ENCODE measurements around the gene B3GNT5. TPM values are rescaled to one million over a fixed set of nuclear protein-coding genes. Genes with fewer than 3 reads are reported as not detected.

Gene B3GNT5
- polyA plus RNA-seq, 3 donors = 14.1 to 17.7 (median 14.2) TPM

GRCh38 chr3:183267140-183267539 lies 14.1 kb downstream of the B3GNT5 start:
- TF ChIP-seq CTCF (IDR thresholded peaks at IDR 0.05) = no peak
- H3K27ac ChIP-seq (ENCODE audit: low read depth in 1 of 2, low read length in 2 of 2) = no peak overlapping the region
- intact Hi-C loops (cut with micrococcal nuclease) = loop anchor here in 1 of 2 donors (5.0 kb wide), 1 partner anchor 80 kb away; no protein-coding TSS in a partner anchor
- Mint-ChIP-seq H3K27me3 (ENCODE audit: low read depth in 3 of 3) (no peaks in the 10 kb centered on the region), H3K27ac (peak overlapping the region in 1 of 7 donors; percentile 20), H3K4me3 (no peak overlapping the region), H3K4me1 (peaks cover 16% of the 10 kb centered on the region), H3K36me3 (peaks cover 25 to 26% of the 10 kb centered on the region in 2 donors), H3K9me3 (no peaks in the 10 kb centered on the region)
- no peaks in the 10 kb centered on the region for H3K9me3 ChIP-seq (replicated peaks in 1 of 2; ENCODE audit: control insufficient read depth in 1 of 2, insufficient read depth in 1 of 2, low read length in 2 of 2)
- WGBS (ENCODE audit: insufficient coverage) = 100% methylated on average over 3 of the region's 5 CpGs
- no peak for DNase-seq
- H3K4me3 ChIP-seq (replicated peaks in 1 of 3; ENCODE audit: low read depth in 2 of 3, low read length in 3 of 3) = no peak overlapping the region
- H3K79me2 ChIP-seq (ENCODE audit: insufficient read depth, low read length) = peaks cover 95% of the 10 kb centered on the region
- H4K20me1 ChIP-seq (ENCODE audit: insufficient read depth, low read length) = no peaks in the 10 kb centered on the region
- peaks cover 8 to 17% of the 10 kb centered on the region in 2 donors for H3K36me3 ChIP-seq (replicated peaks in 1 of 2; ENCODE audit: control insufficient read depth in 1 of 2, insufficient read depth in 2 of 2, low read length in 2 of 2)
- no peak overlapping the region for H2AFZ ChIP-seq (ENCODE audit: insufficient read depth, low read depth, low read length, poor library complexity, severe bottlenecking)
- H3K4me1 ChIP-seq (ENCODE audit: control insufficient read depth in 1 of 2, insufficient read depth in 2 of 2, low read length in 2 of 2) = peaks cover 27 to 40% of the 10 kb centered on the region in 2 donors
- H3K9ac ChIP-seq (ENCODE audit: insufficient read depth, low read length, poor library complexity, severe bottlenecking) = no peak overlapping the region
- H3K4me2 ChIP-seq (replicated peaks; ENCODE audit: extremely low read depth, low read length, poor library complexity, severe bottlenecking) = no peak overlapping the region
- no peaks in the 10 kb centered on the region for H3K27me3 ChIP-seq (ENCODE audit: control insufficient read depth in 2 of 2, insufficient read depth in 2 of 2, low read length in 2 of 2)

GRCh38 chr3:183268366-183268765 lies 15.3 kb downstream of the B3GNT5 start:
- peaks cover 21% of the 10 kb centered on the region for H3K4me1 Mint-ChIP-seq
- Histone ChIP-seq H3K79me2 (ENCODE audit: insufficient read depth, low read length) (peaks cover 86% of the 10 kb centered on the region), H3K36me3 (replicated peaks in 1 of 2; ENCODE audit: control insufficient read depth in 1 of 2, insufficient read depth in 2 of 2, low read length in 2 of 2) (peaks cover 8 to 17% of the 10 kb centered on the region in 2 donors), H4K20me1 (ENCODE audit: insufficient read depth, low read length) (no peaks in the 10 kb centered on the region), H3K4me3 (replicated peaks in 1 of 3; ENCODE audit: low read depth in 2 of 3, low read length in 3 of 3) (no peak overlapping the region), H3K27me3 (ENCODE audit: control insufficient read depth in 2 of 2, insufficient read depth in 2 of 2, low read length in 2 of 2) (no peaks in the 10 kb centered on the region), H3K9ac (ENCODE audit: insufficient read depth, low read length, poor library complexity, severe bottlenecking) (no peak overlapping the region), H3K4me2 (replicated peaks; ENCODE audit: extremely low read depth, low read length, poor library complexity, severe bottlenecking) (no peak overlapping the region), H3K9me3 (replicated peaks in 1 of 2; ENCODE audit: control insufficient read depth in 1 of 2, insufficient read depth in 1 of 2, low read length in 2 of 2) (no peaks in the 10 kb centered on the region), H3K4me1 (ENCODE audit: control insufficient read depth in 1 of 2, insufficient read depth in 2 of 2, low read length in 2 of 2) (peaks cover 33 to 46% of the 10 kb centered on the region in 2 donors), H3K27ac (ENCODE audit: low read depth in 1 of 2, low read length in 2 of 2) (no peak overlapping the region), H2AFZ (ENCODE audit: insufficient read depth, low read depth, low read length, poor library complexity, severe bottlenecking) (no peak overlapping the region)
- intact Hi-C loops (cut with micrococcal nuclease) = loop anchor here in 1 of 2 donors (5.0 kb wide), 1 partner anchor 81 kb away; no protein-coding TSS in a partner anchor
- 84% methylated on average over 5 of the region's 5 CpGs for WGBS (ENCODE audit: insufficient coverage)
- H3K4me3 Mint-ChIP-seq = no peak overlapping the region
- H3K36me3 Mint-ChIP-seq = peaks cover 25 to 26% of the 10 kb centered on the region in 2 donors
- no peaks in the 10 kb centered on the region for H3K9me3 Mint-ChIP-seq
- no peak for DNase-seq
- peak overlapping the region in 1 of 7 donors; percentile 83 for H3K27ac Mint-ChIP-seq
- no peak for TF ChIP-seq CTCF (IDR thresholded peaks at IDR 0.05)
- no peaks in the 10 kb centered on the region for H3K27me3 Mint-ChIP-seq (ENCODE audit: low read depth in 3 of 3)

Data from CD14-positive monocyte (primary cell).